ENCODE data around the gene BTBD6.

GRCh38 chr14:105274637-105275036 lies 26.3 kb downstream of the BTBD6 start:
- TF ChIP-seq EZH2 (IDR thresholded peaks at IDR 0.05; ENCODE audit: borderline replicate concordance, low read depth, low read length, severe bottlenecking) (no peak), CTCF (IDR thresholded peaks at IDR 0.05; ENCODE audit: borderline replicate concordance, extremely low read depth, low read length, poor library complexity, severe bottlenecking) (no peak)
